ENCODE results near the gene ERN1.

Gene ERN1

GRCh38 chr17:64164596-64165285 is 34.8 kb upstream of the ERN1 start:
- no peak for DNase-seq (ENCODE audit: low read depth)
- no peak for TF ChIP-seq CTCF (IDR thresholded peaks at IDR 0.05; ENCODE audit: control insufficient read depth, extremely low read depth, insufficient read depth)
- H3K4me3 ChIP-seq (ENCODE audit: low read depth, low read length), result no peak overlapping the region

DNA sequence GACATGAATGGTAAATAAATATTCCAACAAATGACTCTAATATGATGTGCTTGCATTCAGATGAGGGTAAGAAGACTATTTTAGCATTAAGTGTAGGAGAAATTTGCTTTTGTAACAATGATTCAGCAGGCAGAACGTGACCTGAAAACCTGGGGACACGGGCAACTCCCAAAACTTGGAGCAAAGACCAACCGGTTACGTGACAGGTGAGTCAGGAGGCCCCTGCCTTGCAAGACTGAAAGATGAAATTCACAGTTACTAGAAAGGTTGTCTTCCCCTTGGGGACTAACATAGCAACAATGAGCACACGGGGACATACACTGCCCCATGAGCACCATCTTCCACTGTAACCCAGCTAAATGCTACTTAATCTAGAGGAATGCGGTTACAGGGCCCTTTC is 33.5 kb upstream of the ERN1 start:
- DNase-seq (ENCODE audit: low read depth), result no peak
- no peak for TF ChIP-seq CTCF (IDR thresholded peaks at IDR 0.05; ENCODE audit: control insufficient read depth, extremely low read depth, insufficient read depth)
- H3K4me3 ChIP-seq (ENCODE audit: low read depth, low read length), result no peak overlapping the region

DNA sequence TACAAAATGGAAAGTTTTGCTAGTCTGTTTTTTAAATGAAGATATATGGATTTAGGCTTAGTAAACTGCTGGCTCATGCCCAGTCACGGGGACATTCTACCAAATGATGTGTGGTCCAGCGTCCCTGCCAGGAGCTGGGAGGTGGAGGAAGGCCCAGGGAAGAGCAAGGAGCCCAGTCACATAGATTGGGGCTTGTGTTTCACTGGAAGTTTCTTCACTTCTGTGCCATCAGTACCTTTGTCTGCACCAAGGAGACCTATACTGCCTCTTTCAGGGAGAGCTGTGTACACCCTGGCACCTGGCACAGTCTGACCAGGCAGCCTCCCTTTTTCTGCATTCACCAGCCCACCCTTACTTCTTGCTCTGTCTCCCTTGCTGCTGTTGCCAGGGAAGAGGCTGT is 32.6 kb upstream of the ERN1 start:
- H3K4me3 ChIP-seq (ENCODE audit: low read depth, low read length), result no peak overlapping the region
- TF ChIP-seq CTCF (IDR thresholded peaks at IDR 0.05; ENCODE audit: control insufficient read depth, extremely low read depth, insufficient read depth), result no peak
- DNase-seq (ENCODE audit: low read depth), result no peak

DNA sequence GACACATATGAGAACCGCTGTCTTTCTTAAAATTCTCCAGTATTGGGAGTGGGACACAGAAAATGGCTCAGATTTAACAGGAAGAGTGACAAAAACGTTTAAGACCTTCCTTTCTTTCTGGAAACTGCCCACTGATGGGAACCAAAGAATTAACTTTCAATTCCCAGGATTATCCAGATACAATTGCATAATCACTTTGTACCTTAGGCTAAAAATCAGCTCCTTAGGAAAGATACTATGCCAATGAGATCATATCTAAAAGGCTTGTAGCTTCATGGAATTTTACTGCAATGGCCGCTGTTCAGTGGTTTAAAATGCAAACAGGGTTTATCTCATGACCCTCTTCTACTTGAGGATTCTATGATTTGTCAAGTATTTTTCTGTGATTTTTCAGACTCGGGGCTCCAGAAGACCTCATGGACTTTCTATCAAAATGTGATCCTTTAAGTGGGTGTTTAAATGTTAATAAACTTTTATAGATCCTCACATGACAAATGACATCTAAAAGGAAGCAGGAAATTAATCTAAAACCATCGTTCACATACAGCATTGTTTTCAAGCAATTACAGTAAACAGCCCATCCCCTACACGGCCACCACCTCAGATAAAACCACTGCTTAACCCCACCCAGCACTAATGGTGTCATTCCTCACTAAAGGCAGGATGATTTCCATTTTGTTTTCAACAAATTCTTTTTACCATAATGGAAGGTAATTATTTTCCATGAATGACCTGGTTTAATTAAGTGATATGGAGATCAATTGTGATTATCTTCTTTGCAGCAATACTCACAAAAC is 31.6 kb upstream of the ERN1 start:
- DNase-seq (ENCODE audit: low read depth), result no peak
- no peak for TF ChIP-seq CTCF (IDR thresholded peaks at IDR 0.05; ENCODE audit: control insufficient read depth, extremely low read depth, insufficient read depth)
- H3K4me3 ChIP-seq (ENCODE audit: low read depth, low read length), result no peak overlapping the region

GRCh38 chr17:64160378-64160777 is 30.4 kb upstream of the ERN1 start:
- TF ChIP-seq CTCF (IDR thresholded peaks at IDR 0.05; ENCODE audit: control insufficient read depth, extremely low read depth, insufficient read depth), result no peak
- no peak overlapping the region for H3K4me3 ChIP-seq (ENCODE audit: low read depth, low read length)
- DNase-seq (ENCODE audit: low read depth), result no peak

DNA sequence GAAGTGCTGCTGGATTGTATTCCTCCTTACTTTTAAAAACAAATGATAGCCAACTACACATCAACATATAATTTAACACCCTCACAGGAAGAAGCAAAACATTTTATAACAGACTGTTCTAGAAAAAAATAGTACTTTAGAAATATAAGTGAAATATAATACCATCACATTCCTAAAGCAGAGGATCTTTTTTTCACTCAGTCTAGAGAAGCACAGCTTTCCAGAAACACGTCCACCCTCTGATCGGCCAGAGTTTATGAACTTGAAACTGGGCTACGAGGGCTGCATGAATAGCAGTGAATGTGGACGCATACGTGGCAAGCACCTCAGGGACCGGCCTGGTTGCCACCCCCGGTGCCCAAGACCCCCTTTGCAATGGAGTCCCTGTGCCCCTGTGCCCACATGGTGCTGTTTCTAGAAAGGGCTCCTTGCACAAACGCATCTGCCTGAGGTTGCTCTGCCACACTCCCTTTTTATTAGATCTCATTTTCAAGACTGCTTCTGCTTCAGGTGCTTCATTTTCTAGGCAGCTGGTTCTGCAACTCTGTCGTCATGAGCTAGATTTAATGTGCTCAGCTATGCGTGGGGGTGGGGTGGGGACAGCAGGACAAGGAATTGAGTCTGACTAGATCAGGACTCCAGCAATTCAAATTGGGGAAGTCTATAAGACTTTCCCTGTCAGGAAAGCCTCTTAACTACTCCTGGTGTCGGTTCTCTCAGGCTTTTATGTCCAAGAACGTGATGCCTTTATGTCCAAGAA is 29.1 kb upstream of the ERN1 start:
- TF ChIP-seq CTCF (IDR thresholded peaks at IDR 0.05; ENCODE audit: control insufficient read depth, extremely low read depth, insufficient read depth), result no peak
- no peak for DNase-seq (ENCODE audit: low read depth)
- H3K4me3 ChIP-seq (ENCODE audit: low read depth, low read length), result no peak overlapping the region
